ENCODE results near the gene PTEN. TPM values are rescaled to one million over a fixed set of nuclear protein-coding genes. Genes with fewer than 3 reads are reported as not detected.
"Not testable (repeated sequence)": the region's sequence is repeated elsewhere in the genome, so short reads cannot be mapped to it uniquely, and the experiment has no call there.

PTEN gene
- total and polyA plus RNA-seq, 4 donors = 26.8 to 165 (median 77.0) TPM

DNA sequence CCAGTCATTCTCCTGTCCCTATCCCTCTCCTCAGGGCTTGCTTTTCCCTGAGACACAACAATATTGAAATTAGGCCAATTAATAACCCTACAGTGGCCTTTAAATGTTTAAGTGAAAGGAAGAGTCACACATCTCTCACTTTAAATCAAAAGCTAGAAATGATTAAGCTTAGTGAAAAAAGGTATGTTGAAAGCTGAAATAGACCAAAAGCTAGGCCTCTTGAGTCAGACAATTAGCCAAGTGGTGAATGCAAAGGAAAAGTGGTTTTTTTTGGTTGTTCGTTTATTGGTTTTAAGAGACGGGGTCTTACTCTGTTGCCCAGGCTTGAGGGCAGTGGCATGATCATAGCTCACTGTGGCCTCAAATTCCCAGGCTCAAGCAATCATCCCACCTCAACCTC is 35.7 kb upstream of the PTEN start:
- Histone ChIP-seq H3K4me3 (ENCODE audit: low read length in 2 of 2) (no peak overlapping the region), H3K4me1 (ENCODE audit: control insufficient read depth in 1 of 2, insufficient read depth in 2 of 2, low read length in 2 of 2) (no peaks in the 10 kb centered on the region), H3K27ac (ENCODE audit: low read depth in 1 of 2, low read length in 2 of 2) (no peak overlapping the region), H3K36me3 (ENCODE audit: control insufficient read depth in 1 of 2, insufficient read depth in 2 of 2, low read length in 1 of 2) (no peaks in the 10 kb centered on the region), H3K9me3 (ENCODE audit: control insufficient read depth, low read length) (no peaks in the 10 kb centered on the region), H3K27me3 (ENCODE audit: control insufficient read depth in 1 of 2, insufficient read depth in 2 of 2, low read length in 1 of 2) (no peaks in the 10 kb centered on the region)
- DNase-seq (no peak), ATAC-seq (ENCODE audit: low FRiP score) (no peak)
- 95 to 96% methylated on average over 2 of the region's 2 CpGs for whole genome bisulfite sequencing, 2 donors
- intact Hi-C loops (cut with DNase I) = no loop called here

DNA sequence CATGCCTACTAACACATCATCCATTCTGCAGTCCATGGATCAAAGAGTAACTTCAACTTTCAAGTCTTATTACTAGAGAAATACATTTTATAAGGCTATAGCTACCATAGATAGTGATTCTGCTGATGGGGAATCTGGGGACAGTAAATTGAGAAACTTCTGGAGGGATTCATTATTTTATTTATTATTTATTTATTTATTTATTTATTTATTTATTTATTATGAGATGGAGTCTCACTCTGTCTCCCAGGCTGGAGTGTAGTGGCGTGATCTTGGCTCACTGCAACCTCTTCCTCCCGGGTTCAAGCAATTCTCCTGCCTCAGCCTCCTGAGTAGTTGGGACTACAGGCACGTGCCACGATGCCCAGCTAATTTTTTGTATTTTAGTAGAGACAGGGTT is 34.4 kb upstream of the PTEN start:
- H3K4me3 ChIP-seq (ENCODE audit: low read length in 2 of 2); H3K27ac ChIP-seq (ENCODE audit: low read depth in 1 of 2, low read length in 2 of 2); intact Hi-C loops (cut with DNase I); H3K9me3 ChIP-seq (ENCODE audit: control insufficient read depth, low read length); ATAC-seq (ENCODE audit: low FRiP score); H3K27me3 ChIP-seq (ENCODE audit: control insufficient read depth in 1 of 2, insufficient read depth in 2 of 2, low read length in 1 of 2); DNase-seq; H3K4me1 ChIP-seq (ENCODE audit: control insufficient read depth in 1 of 2, insufficient read depth in 2 of 2, low read length in 2 of 2); H3K36me3 ChIP-seq (ENCODE audit: control insufficient read depth in 1 of 2, insufficient read depth in 2 of 2, low read length in 1 of 2): not testable (repeated sequence)
- WGBS, 2 donors = 94 to 96% methylated on average over 4 of the region's 4 CpGs

DNA sequence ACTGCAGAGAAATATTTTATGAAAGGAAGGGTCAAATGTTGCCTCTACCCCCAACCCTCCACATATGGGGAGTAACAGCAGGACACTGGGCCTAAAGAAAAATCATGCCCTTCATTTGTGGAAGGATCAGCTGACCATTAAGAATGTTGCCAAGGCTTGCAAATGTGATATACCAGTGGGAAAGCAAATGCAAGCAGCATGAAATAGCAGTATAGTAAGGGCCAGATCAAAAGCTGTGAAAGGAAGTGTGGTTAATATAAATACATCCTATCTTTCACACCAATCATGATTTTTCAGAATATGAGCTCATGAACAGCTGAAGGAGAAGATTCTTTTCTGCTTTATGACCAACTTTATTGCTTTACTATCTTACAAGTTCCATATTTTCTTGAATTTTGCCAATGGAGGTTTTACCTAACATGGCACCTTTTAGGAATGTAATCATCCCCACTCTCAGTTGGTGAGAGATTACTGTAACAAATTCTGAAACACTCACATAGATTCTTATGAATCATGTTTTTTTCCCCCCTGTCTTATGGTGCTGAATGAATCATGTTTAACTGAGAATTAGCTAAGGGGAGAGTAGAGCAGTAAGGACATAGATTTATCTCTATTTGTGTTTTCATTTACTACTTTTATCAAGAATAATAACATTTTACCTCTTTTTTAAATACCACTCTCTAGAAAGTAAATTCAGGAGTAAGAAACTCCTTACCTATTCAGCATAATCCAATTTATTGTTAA is 33.3 kb upstream of the PTEN start:
- H3K4me3 ChIP-seq (ENCODE audit: low read length in 2 of 2) = no peak overlapping the region
- H3K4me1 ChIP-seq (ENCODE audit: control insufficient read depth in 1 of 2, insufficient read depth in 2 of 2, low read length in 2 of 2) = no peaks in the 10 kb centered on the region
- no peak overlapping the region for H3K27ac ChIP-seq (ENCODE audit: low read depth in 1 of 2, low read length in 2 of 2)
- H3K9me3 ChIP-seq (ENCODE audit: control insufficient read depth, low read length) = no peaks in the 10 kb centered on the region
- H3K27me3 ChIP-seq (ENCODE audit: control insufficient read depth in 1 of 2, insufficient read depth in 2 of 2, low read length in 1 of 2) = no peaks in the 10 kb centered on the region
- ATAC-seq (ENCODE audit: low FRiP score) = no peak
- intact Hi-C loops (cut with DNase I) = no loop called here
- no peak for DNase-seq
- no peaks in the 10 kb centered on the region for H3K36me3 ChIP-seq (ENCODE audit: control insufficient read depth in 1 of 2, insufficient read depth in 2 of 2, low read length in 1 of 2)

DNA sequence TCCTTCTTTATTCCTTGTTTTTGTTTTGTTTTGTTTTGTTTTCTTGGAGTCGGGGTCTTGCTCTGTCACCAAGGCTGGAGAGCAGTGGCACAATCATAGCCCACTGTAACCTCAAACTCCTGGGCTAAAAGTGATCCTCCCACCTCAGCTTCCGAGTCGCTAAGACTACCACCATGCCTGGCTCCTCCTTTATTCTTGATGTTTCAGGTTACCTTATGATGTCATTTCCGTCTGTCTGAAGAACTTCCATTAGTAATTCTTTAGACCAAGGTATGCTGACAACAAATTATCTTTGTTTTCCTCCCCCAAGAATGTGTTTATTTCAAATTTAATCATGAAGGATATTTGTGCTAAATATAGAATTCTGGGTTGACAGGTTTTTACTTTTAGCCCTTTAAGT is 27.3 kb upstream of the PTEN start:
- Histone ChIP-seq H3K4me1 (ENCODE audit: control insufficient read depth in 1 of 2, insufficient read depth in 2 of 2, low read length in 2 of 2) (no peaks in the 10 kb centered on the region), H3K36me3 (ENCODE audit: control insufficient read depth in 1 of 2, insufficient read depth in 2 of 2, low read length in 1 of 2) (no peaks in the 10 kb centered on the region), H3K27ac (ENCODE audit: low read depth in 1 of 2, low read length in 2 of 2) (no peak overlapping the region), H3K4me3 (ENCODE audit: low read length in 2 of 2) (no peak overlapping the region), H3K9me3 (ENCODE audit: control insufficient read depth, low read length) (no peaks in the 10 kb centered on the region), H3K27me3 (ENCODE audit: control insufficient read depth in 1 of 2, insufficient read depth in 2 of 2, low read length in 1 of 2) (no peaks in the 10 kb centered on the region)
- no peak for DNase-seq
- no peak for ATAC-seq (ENCODE audit: low FRiP score)
- intact Hi-C loops (cut with DNase I) = no loop called here
- WGBS, 2 donors = 81 to 92% methylated on average over 4 of the region's 4 CpGs

DNA sequence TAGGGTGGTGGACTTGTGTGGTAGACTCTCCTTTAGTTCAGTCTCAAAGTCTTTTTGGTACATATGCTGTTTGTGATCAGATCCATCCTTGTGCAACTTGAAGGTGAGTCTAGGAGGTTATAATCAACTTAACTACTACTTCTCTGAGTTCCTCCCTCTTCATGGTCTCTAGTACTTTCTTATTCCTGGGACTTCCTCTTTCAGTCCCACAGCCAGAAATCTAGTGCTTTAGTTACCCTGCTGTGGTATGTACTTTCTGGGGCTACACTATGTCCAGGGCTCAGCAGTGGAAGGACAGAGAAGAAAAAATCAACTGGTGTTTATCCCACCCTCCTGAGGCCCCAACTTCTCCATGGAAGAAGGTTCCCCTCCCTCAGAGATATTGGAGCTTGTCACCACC is 26.0 kb upstream of the PTEN start:
- Histone ChIP-seq H3K36me3 (ENCODE audit: control insufficient read depth in 1 of 2, insufficient read depth in 2 of 2, low read length in 1 of 2) (no peaks in the 10 kb centered on the region), H3K27me3 (ENCODE audit: control insufficient read depth in 1 of 2, insufficient read depth in 2 of 2, low read length in 1 of 2) (no peaks in the 10 kb centered on the region), H3K9me3 (ENCODE audit: control insufficient read depth, low read length) (no peaks in the 10 kb centered on the region), H3K4me3 (ENCODE audit: low read length in 2 of 2) (no peak overlapping the region), H3K27ac (ENCODE audit: low read depth in 1 of 2, low read length in 2 of 2) (no peak overlapping the region), H3K4me1 (ENCODE audit: control insufficient read depth in 1 of 2, insufficient read depth in 2 of 2, low read length in 2 of 2) (no peaks in the 10 kb centered on the region)
- no peak for ATAC-seq (ENCODE audit: low FRiP score)
- no peak for DNase-seq
- intact Hi-C loops (cut with DNase I) = no loop called here

DNA sequence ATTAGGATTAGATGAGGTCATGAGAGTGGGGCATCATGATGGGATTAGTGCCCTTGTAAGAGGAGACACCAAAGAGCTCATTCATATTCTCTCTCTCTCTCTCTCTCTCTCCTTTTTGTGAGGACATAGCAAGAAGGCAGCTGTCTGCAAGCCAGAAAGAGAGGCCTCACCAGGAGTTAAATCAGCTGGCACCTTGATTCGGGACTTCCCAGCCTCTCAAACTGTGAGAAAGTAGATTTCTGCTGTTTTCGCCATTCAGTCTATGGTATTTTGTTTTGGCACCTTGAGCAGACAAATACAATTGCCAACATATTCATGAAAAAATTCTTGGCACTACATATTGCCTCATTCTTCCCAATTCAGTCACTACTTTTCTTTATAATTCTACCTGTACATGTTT is 24.8 kb upstream of the PTEN start:
- no peaks in the 10 kb centered on the region for H3K27me3 ChIP-seq (ENCODE audit: control insufficient read depth in 1 of 2, insufficient read depth in 2 of 2, low read length in 1 of 2)
- H3K36me3 ChIP-seq (ENCODE audit: control insufficient read depth in 1 of 2, insufficient read depth in 2 of 2, low read length in 1 of 2) = no peaks in the 10 kb centered on the region
- no peaks in the 10 kb centered on the region for H3K9me3 ChIP-seq (ENCODE audit: control insufficient read depth, low read length)
- intact Hi-C loops (cut with DNase I) = no loop called here
- H3K4me1 ChIP-seq (ENCODE audit: control insufficient read depth in 1 of 2, insufficient read depth in 2 of 2, low read length in 2 of 2) = no peaks in the 10 kb centered on the region
- DNase-seq (no peak), ATAC-seq (ENCODE audit: low FRiP score) (no peak)
- WGBS, 2 donors = 8 to 20% methylated on average over 2 of the region's 2 CpGs
- no peak overlapping the region for H3K27ac ChIP-seq (ENCODE audit: low read depth in 1 of 2, low read length in 2 of 2)
- H3K4me3 ChIP-seq (ENCODE audit: low read length in 2 of 2) = no peak overlapping the region

DNA sequence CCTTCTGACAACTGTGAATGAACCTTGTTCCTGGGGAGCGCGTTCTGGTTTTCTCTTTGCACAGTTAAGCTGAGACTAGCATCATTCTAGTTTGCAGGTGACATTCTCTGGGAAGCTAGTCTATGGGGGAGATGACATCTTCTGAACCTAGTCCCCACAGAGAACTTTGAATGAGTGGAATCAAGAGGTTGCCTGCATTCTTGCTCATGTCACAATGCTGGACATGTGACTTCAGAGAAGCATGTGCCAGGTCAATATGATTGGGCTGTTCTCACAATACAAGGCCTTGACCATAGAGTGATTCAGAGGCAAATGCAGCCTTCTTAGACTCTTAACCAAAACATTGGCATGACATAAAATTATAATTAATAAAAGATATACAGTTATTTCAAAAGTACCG is 22.2 kb upstream of the PTEN start:
- intact Hi-C loops (cut with DNase I) = no loop called here
- H3K27me3 ChIP-seq (ENCODE audit: control insufficient read depth in 1 of 2, insufficient read depth in 2 of 2, low read length in 1 of 2) = no peaks in the 10 kb centered on the region
- no peak overlapping the region for H3K27ac ChIP-seq (ENCODE audit: low read depth in 1 of 2, low read length in 2 of 2)
- H3K4me1 ChIP-seq (ENCODE audit: control insufficient read depth in 1 of 2, insufficient read depth in 2 of 2, low read length in 2 of 2) = no peaks in the 10 kb centered on the region
- 91 to 93% methylated on average over 3 of the region's 3 CpGs for WGBS, 2 donors
- H3K4me3 ChIP-seq (ENCODE audit: low read length in 2 of 2) = no peak overlapping the region
- H3K9me3 ChIP-seq (ENCODE audit: control insufficient read depth, low read length) = no peaks in the 10 kb centered on the region
- no peak for ATAC-seq (ENCODE audit: low FRiP score)
- no peaks in the 10 kb centered on the region for H3K36me3 ChIP-seq (ENCODE audit: control insufficient read depth in 1 of 2, insufficient read depth in 2 of 2, low read length in 1 of 2)
- DNase-seq = no peak

DNA sequence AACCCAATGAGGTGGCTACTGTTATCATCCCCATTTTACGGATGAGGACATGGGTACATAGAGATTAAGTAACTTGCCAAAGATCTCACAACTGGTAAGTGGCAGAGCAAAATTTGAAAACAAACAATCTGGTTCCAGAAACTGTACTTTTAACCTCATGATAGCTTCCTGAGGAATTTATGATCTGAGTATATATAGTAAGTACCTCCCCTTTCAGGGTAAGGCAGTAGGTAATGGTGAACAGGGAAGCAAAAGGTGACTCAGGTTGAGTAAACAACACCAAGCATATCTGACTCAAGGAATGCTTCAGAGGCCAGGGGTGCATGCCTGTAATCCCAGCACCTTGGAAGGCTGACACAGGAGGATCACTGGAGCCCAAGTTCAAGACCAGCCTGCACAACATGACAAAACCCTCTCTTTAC is 21.2 kb upstream of the PTEN start:
- no peak overlapping the region for H3K27ac ChIP-seq (ENCODE audit: low read depth in 1 of 2, low read length in 2 of 2)
- H3K27me3 ChIP-seq (ENCODE audit: control insufficient read depth in 1 of 2, insufficient read depth in 2 of 2, low read length in 1 of 2) = no peaks in the 10 kb centered on the region
- 87 to 97% methylated on average over 1 of the region's 1 CpG for WGBS, 2 donors
- no peaks in the 10 kb centered on the region for H3K36me3 ChIP-seq (ENCODE audit: control insufficient read depth in 1 of 2, insufficient read depth in 2 of 2, low read length in 1 of 2)
- no peak for DNase-seq
- intact Hi-C loops (cut with DNase I) = no loop called here
- no peaks in the 10 kb centered on the region for H3K4me1 ChIP-seq (ENCODE audit: control insufficient read depth in 1 of 2, insufficient read depth in 2 of 2, low read length in 2 of 2)
- H3K9me3 ChIP-seq (ENCODE audit: control insufficient read depth, low read length) = no peaks in the 10 kb centered on the region
- no peak for ATAC-seq (ENCODE audit: low FRiP score)
- no peak overlapping the region for H3K4me3 ChIP-seq (ENCODE audit: low read length in 2 of 2)

DNA sequence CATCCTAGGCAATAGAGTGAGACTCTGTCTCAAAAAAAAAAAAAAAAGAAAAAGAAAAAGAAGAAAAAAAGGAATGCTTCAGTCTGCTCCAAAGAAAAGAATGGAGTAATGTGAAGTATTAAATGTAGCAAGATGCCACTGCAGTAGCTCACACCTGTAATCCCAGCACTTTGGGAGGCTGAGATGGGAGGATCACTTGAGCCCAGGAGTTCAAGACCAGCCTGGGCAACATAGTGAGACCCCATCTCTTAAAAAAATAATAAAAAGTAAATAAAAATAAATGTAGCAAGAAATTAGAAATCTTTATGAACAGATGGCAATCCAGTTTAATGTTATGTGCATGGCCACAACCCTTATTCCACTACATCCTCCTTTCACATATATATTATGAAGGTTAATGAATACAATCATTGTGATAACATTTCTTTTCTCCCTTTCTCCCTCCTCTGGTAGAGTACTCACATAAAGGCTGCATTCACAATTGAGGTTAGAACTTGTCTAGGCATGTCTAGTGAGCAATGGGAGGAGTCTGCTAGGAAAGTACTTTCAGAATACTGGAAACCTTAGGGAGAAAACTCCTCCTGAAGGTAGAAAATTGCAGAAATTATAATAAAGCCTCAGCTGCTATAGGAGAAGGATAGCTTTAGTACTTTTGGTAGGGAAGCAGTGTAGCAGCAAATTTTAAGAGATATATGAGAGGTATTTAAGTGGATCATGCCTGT is 20.5 kb upstream of the PTEN start:
- ATAC-seq (ENCODE audit: low FRiP score) = no peak
- no peak overlapping the region for H3K27ac ChIP-seq (ENCODE audit: low read depth in 1 of 2, low read length in 2 of 2)
- H3K4me1 ChIP-seq (ENCODE audit: control insufficient read depth in 1 of 2, insufficient read depth in 2 of 2, low read length in 2 of 2) = no peaks in the 10 kb centered on the region
- no peak for DNase-seq
- no peaks in the 10 kb centered on the region for H3K36me3 ChIP-seq (ENCODE audit: control insufficient read depth in 1 of 2, insufficient read depth in 2 of 2, low read length in 1 of 2)
- intact Hi-C loops (cut with DNase I) = no loop called here
- H3K4me3 ChIP-seq (ENCODE audit: low read length in 2 of 2) = no peak overlapping the region
- no peaks in the 10 kb centered on the region for H3K9me3 ChIP-seq (ENCODE audit: control insufficient read depth, low read length)
- no peaks in the 10 kb centered on the region for H3K27me3 ChIP-seq (ENCODE audit: control insufficient read depth in 1 of 2, insufficient read depth in 2 of 2, low read length in 1 of 2)
